ENCODE data around the gene RRAGA.
"Not testable (repeated sequence)": the region's sequence is repeated elsewhere in the genome, so short reads cannot be mapped to it uniquely, and the experiment has no call there.

The RRAGA gene, protein sequence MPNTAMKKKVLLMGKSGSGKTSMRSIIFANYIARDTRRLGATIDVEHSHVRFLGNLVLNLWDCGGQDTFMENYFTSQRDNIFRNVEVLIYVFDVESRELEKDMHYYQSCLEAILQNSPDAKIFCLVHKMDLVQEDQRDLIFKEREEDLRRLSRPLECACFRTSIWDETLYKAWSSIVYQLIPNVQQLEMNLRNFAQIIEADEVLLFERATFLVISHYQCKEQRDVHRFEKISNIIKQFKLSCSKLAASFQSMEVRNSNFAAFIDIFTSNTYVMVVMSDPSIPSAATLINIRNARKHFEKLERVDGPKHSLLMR

DNA sequence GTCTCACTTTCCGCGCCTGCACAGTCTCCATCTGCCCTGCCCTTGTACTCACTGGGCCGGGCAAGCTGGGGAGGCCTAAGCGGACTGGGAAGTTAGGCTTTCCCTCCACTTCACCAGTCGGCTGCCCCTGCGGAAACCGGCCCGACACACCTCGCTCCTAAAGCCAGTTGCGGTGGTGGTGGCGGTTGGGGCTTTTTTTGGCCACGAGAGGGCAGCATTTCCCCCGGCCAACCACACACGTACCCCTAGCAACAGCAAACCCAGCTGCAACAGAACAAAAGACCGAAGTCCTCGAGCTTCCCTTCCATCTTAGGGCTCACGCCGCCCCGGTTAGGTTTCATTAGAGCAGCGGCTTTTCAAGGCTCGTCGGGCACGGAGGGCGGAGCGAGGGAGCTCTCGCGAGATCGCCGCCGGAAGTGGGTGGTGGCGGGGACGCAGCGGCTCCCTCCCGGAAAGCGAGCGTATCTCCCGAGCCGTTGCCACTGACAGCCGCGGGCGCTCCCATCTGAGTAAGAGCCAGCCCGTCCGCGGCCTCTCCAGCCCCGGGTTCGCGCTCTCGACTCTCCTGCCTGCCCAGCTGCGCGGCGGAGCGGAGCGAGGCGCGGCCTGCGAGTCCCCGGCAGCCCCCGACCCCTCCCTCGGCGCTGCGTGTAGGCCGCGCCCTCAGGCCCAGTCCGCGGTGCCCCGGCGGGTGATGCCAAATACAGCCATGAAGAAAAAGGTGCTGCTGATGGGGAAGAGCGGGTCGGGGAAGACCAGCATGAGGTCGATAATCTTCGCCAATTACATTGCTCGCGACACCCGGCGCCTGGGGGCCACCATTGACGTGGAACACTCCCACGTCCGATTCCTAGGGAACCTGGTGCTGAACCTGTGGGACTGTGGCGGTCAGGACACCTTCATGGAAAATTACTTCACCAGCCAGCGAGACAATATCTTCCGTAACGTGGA is at the start of gene RRAGA:
RRAGA (plus strand) TSS at position 462 of the 951 bp plus-strand sequence; CDS start at position 695, 233 bp downstream.
- peak within 1 kb of the TSS; percentile 71 for H3K4me3 ChIP-seq (ENCODE audit: low read depth, low read length)
- TF ChIP-seq, protein P1, sequence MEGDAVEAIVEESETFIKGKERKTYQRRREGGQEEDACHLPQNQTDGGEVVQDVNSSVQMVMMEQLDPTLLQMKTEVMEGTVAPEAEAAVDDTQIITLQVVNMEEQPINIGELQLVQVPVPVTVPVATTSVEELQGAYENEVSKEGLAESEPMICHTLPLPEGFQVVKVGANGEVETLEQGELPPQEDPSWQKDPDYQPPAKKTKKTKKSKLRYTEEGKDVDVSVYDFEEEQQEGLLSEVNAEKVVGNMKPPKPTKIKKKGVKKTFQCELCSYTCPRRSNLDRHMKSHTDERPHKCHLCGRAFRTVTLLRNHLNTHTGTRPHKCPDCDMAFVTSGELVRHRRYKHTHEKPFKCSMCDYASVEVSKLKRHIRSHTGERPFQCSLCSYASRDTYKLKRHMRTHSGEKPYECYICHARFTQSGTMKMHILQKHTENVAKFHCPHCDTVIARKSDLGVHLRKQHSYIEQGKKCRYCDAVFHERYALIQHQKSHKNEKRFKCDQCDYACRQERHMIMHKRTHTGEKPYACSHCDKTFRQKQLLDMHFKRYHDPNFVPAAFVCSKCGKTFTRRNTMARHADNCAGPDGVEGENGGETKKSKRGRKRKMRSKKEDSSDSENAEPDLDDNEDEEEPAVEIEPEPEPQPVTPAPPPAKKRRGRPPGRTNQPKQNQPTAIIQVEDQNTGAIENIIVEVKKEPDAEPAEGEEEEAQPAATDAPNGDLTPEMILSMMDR (IDR thresholded peaks at IDR 0.05; ENCODE audit: low read depth, low read length), result peak; percentile 88
- in situ Hi-C loops (cut with HindIII; ENCODE audit: low sequenced_read_pairs), result no loop called here
- peak; percentile 97 for DNase-seq (ENCODE audit: low read depth, low spot score)

DNA sequence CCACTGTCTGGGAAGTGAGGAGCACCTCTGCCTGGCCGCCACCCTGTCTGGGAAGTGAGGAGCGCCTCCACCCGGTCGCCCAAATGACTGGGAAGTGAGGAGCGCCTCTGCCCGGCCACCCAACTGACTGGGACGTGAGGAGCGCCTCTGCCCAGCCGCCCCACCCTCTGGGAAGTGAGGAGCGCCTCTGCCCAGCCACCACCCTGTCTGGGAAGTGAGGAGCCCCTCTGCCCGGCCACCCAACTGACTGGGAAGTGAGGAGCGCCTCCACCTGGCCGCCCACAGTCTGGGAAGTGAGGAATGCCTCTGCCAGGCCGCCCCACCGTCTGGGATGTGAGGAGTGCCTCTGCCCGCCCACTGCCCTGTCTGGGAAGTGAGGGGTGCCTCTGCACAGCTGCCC is 49.1 kb upstream of the RRAGA start:
- in situ Hi-C loops (cut with HindIII; ENCODE audit: low sequenced_read_pairs), result no loop called here
- DNase-seq (ENCODE audit: low read depth, low spot score), result no peak
- TF ChIP-seq, protein P1 (IDR thresholded peaks at IDR 0.05; ENCODE audit: low read depth, low read length), result no peak
- no peak overlapping the region for H3K4me3 ChIP-seq (ENCODE audit: low read depth, low read length)

DNA sequence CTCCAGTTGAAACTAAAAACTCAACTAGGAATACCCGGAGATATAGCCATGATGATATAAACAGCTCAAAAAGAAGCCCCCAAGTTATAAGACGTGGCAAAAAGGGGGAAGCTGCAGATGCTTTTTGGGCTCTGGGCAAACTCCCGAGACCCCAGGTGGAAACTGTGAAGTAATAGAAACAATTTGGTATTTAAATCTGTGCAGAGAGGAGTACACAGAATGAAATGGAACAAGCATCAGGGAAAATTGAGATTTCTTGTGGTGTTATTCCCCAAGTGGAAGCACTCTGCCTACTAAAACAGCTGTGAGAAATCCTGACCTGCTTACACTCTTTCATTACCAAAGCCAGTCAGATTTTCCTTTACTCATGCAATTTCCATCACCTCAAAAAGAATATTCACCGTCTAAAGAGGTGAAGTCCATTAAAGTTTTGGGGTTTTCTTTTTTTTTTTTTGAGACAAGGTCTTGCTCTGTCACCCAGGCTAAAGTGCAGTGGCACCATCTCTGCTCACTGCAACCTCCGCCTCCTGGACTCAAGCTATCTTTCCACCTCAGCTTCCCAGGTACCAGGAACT is 39.7 kb upstream of the RRAGA start:
- in situ Hi-C loops (cut with HindIII; ENCODE audit: low sequenced_read_pairs), result no loop called here
- no peak for DNase-seq (ENCODE audit: low read depth, low spot score)
- H3K4me3 ChIP-seq (ENCODE audit: low read depth, low read length), result no peak overlapping the region
- TF ChIP-seq, protein P1 (IDR thresholded peaks at IDR 0.05; ENCODE audit: low read depth, low read length), result no peak

DNA sequence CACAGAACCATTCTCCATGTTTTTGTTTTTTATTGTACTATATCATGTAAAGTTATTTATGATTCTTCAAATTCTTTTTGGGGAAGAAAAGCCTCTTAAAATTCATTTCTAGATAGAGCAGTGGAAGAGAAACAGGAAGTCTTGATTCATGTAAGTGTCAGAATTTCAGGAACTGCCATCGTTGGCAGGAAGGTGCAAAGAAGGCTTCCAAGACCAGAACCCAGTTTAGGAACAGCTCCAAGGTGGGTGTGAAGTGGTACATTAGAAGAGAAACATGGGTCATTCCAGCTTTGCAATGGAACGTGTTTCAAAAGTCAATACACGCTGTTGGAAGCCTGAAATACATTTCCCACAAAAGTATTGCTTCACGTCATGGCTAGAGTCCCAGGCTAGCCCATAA is 31.0 kb upstream of the RRAGA start:
- in situ Hi-C loops (cut with HindIII; ENCODE audit: low sequenced_read_pairs), result no loop called here
- no peak for DNase-seq (ENCODE audit: low read depth, low spot score)

DNA sequence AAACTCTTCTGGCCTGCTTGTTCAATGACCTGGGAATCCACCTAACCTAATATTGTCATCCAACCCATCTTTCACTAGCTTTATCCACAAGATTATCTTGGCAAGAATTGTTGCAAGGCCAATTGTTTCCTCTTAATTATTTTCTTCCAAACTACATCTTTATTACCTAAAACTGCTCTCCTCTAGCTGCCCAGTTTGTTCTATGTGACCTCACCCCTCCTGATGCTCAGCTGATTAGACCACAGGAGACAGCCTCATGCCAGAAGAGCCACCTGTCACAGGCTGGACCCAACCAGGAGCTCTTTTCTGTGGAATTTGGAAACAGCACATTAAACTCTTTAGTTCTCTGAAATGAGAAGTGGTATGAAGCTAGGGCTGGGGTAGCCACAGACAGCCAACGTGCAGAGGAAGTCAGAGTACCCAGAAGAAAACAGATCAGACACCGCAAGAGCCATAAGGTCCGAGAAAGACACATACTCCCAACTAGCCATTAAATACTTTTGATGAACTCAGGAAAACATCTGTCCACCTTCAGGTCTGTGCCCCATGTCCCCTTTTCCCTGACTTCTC is 28.3 kb upstream of the RRAGA start:
- in situ Hi-C loops (cut with HindIII; ENCODE audit: low sequenced_read_pairs), result no loop called here
- TF ChIP-seq, protein P1 (IDR thresholded peaks at IDR 0.05; ENCODE audit: low read depth, low read length), result no peak
- DNase-seq (ENCODE audit: low read depth, low spot score), result no peak

More for the DNA sequence above, 31.0 kb upstream of the RRAGA start:
- TF ChIP-seq, protein P1 (IDR thresholded peaks at IDR 0.05; ENCODE audit: low read depth, low read length), result no peak
- H3K4me3 ChIP-seq (ENCODE audit: low read depth, low read length), result no peak overlapping the region

DNA sequence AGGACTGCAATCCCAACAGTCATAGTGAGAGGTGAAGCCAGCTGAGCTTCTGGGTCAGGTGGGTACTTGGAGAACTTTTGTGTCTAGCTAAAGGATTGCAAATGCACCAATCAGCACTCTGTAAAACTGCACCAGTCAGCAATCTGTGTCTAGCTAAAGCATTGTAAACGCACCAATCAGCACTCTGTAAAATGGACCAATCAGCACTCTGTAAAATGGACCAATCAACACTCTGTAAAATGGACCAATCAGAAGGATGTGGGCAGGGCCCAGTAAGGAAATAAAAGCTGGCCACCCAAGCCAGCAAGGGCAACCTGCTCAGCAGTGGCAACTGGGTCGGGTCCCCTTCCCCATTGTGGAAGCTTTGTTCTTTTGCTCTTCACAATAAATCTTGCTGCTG is 27.6 kb upstream of the RRAGA start:
- DNase-seq (ENCODE audit: low read depth, low spot score); in situ Hi-C loops (cut with HindIII; ENCODE audit: low sequenced_read_pairs); H3K4me3 ChIP-seq (ENCODE audit: low read depth, low read length): not testable (repeated sequence)

More for the DNA sequence above, 28.3 kb upstream of the RRAGA start:
- no peak overlapping the region for H3K4me3 ChIP-seq (ENCODE audit: low read depth, low read length)
